MM.1S (cell line): Measurements from ENCODE around the gene STAG3.
"Not testable (repeated sequence)": the region's sequence is repeated elsewhere in the genome, so short reads cannot be mapped to it uniquely, and the experiment has no call there.

Source experiments
- DNase-seq: peaks from one replicate; pipeline ENCODE4 v3.0.0-alpha.2; 2015
- H2AFZ ChIP-seq: fragments of 300-600 bp; sonication (generic); 2 replicates; pipeline ENCODE4 v1.6.0; 2016; ENCODE audit warnings: antibody characterized with exemption, low read length
- H3F3A ChIP-seq: fragments of 300-600 bp; sonication (generic); 2 replicates; pipeline ENCODE4 v1.6.1; 2016; ENCODE audit warnings: mild to moderate bottlenecking, antibody characterized with exemption, low read length, moderate library complexity, mixed read lengths; ENCODE audit not compliant: insufficient read depth
- H3K27ac ChIP-seq: fragments of 300-600 bp; sonication (generic); 2 replicates; pipeline ENCODE4 v1.5.1; 2016; ENCODE audit warnings: mild to moderate bottlenecking, low read length
- H3K27me3 ChIP-seq: fragments of 300-600 bp; sonication (generic); replicated peaks from 2 replicates; pipeline ENCODE4 v1.6.0; 2016; ENCODE audit warnings: low read length; ENCODE audit not compliant: insufficient read depth
- H3K36me3 ChIP-seq: fragments of 300-600 bp; sonication (generic); replicated peaks from 2 replicates; pipeline ENCODE4 v1.6.1; 2016; ENCODE audit warnings: mild to moderate bottlenecking, low read length, mixed read lengths; ENCODE audit not compliant: insufficient read depth
- H3K4me1 ChIP-seq: fragments of 300-600 bp; sonication (generic); 2 replicates; pipeline ENCODE4 v1.6.1; 2016; ENCODE audit warnings: low read length, mixed read lengths
- H3K4me2 ChIP-seq: fragments of 300-600 bp; sonication (generic); 2 replicates; pipeline ENCODE4 v1.6.0; 2016; ENCODE audit warnings: low read depth, low read length
- H3K4me3 ChIP-seq: fragments of 300-600 bp; sonication (generic); 2 replicates; pipeline ENCODE4 v1.5.1; 2016; ENCODE audit warnings: low read length, mixed read lengths
- H3K79me2 ChIP-seq: fragments of 300-600 bp; sonication (generic); 2 replicates; pipeline ENCODE4 v1.6.1; 2016; ENCODE audit warnings: mixed run types, low read length, mixed read lengths
- H3K9ac ChIP-seq: fragments of 300-600 bp; sonication (generic); 2 replicates; pipeline ENCODE4 v1.6.1; 2016; ENCODE audit warnings: low read length, mixed read lengths
- H3K9me2 ChIP-seq: fragments of 300-600 bp; sonication (generic); replicated peaks from 2 replicates; pipeline ENCODE4 v1.6.1; 2016; ENCODE audit warnings: mild to moderate bottlenecking, low read length, mixed read lengths; ENCODE audit not compliant: insufficient read depth
- H3K9me3 ChIP-seq: fragments of 300-600 bp; sonication (generic); replicated peaks from 2 replicates; pipeline ENCODE4 v1.6.1; 2016; ENCODE audit warnings: mild to moderate bottlenecking, low read length, mixed read lengths; ENCODE audit not compliant: insufficient read depth
- H4K20me1 ChIP-seq: fragments of 300-600 bp; sonication (generic); 2 replicates; pipeline ENCODE4 v1.6.1; 2016; ENCODE audit warnings: mild to moderate bottlenecking, low read length, moderate library complexity, mixed read lengths; ENCODE audit not compliant: insufficient read depth
- EZH2 ChIP-seq: fragments of 300-600 bp; sonication (generic); optimal IDR thresholded peaks from 2 replicates; pipeline ENCODE3; 2017; ENCODE audit warnings: low read depth, mild to moderate bottlenecking, antibody characterized with exemption, low read length, mixed read lengths
- EZH2phosphoT487 ChIP-seq: fragments of 300-600 bp; sonication (generic); IDR thresholded peaks from 2 replicates; pipeline ENCODE4 v1.6.1; 2018; ENCODE audit warnings: antibody characterized with exemption, low read length
- TF ChIP-seq, protein P1 (sequence below): fragments of 300-600 bp; sonication (generic); IDR thresholded peaks from 2 replicates; pipeline ENCODE4 v1.5.1; 2016; ENCODE audit warnings: antibody characterized with exemption, low read length, mixed read lengths

STAG3 gene

GRCh38 chr7:100137851-100138760 lies 39.6 kb upstream of the STAG3 start:
- DNase-seq = no peak
- Histone ChIP-seq H3K36me3 (no peaks in the 10 kb centered on the region), H3K27me3 (no peaks in the 10 kb centered on the region), H3K9ac (no peak overlapping the region), H3K4me3 (no peak overlapping the region), H3K9me3 (no peaks in the 10 kb centered on the region), H3K4me2 (no peak overlapping the region), H3K27ac (no peak overlapping the region), H3F3A (no peaks in the 10 kb centered on the region), H3K4me1 (peaks cover 3% of the 10 kb centered on the region; the same call in 1 of the 2 replicates), H3K9me2 (no peaks in the 10 kb centered on the region), H4K20me1 (no peaks in the 10 kb centered on the region), H3K79me2 (no peaks in the 10 kb centered on the region), H2AFZ (no peak overlapping the region)
- no peak for TF ChIP-seq EZH2

DNA sequence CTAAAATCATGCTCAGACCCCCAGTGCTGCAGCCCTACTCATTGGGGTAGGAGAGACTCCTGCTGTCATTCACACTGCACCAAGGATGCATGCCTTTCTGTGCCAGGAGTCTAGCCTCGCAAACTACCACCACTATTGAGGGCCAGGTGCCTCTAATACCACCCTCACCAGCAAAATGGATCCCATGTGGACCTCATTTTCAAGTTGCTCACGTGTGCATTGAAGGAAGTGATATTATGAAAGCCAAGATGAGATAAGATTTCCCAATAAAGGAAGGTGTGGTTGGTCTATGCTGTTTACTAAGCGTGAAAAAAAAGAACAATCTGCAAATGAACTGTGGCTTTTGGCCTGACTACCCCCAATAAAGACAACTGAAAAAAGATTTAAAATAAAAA lies 36.2 kb upstream of the STAG3 start:
- Histone ChIP-seq H3K27me3 (no peaks in the 10 kb centered on the region), H3F3A (no peaks in the 10 kb centered on the region), H3K27ac (no peak overlapping the region), H2AFZ (0 out of 2 replicates have a peak overlapping the region, but pooled peaks have one; percentile 34), H3K9me2 (no peaks in the 10 kb centered on the region), H4K20me1 (no peaks in the 10 kb centered on the region), H3K4me2 (no peak overlapping the region), H3K4me1 (peaks cover 3% of the 10 kb centered on the region; the same call in 1 of the 2 replicates), H3K9me3 (no peaks in the 10 kb centered on the region), H3K4me3 (no peak overlapping the region), H3K36me3 (no peaks in the 10 kb centered on the region), H3K79me2 (no peaks in the 10 kb centered on the region), H3K9ac (no peak overlapping the region)
- no peak for DNase-seq
- TF ChIP-seq EZH2phosphoT487 = no peak

DNA sequence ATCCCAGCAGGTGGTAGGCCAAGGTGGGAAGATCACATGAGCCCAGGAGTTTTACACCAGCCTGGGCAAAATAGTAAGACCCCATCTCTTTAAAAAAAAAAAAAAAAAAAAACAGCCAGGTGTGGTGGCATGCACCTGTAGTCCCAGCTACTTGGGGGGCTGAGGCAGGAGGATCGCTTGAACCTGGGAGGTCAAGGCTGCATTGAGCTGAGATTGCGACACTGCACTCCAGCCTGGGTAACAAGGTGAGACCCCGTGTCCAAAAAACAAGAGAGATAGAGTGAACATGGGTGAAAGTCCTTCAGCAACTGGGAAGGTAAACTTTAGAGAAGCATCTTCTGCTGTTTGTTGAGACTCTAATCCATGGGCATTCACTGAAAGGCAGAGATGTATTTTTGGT lies 35.3 kb upstream of the STAG3 start:
- Histone ChIP-seq H3K27me3 (no peaks in the 10 kb centered on the region), H4K20me1 (no peaks in the 10 kb centered on the region), H3F3A (no peaks in the 10 kb centered on the region), H3K9ac (no peak overlapping the region), H3K79me2 (no peaks in the 10 kb centered on the region), H3K36me3 (no peaks in the 10 kb centered on the region), H3K9me3 (no peaks in the 10 kb centered on the region), H3K4me3 (no peak overlapping the region), H3K4me2 (no peak overlapping the region), H2AFZ (no peak overlapping the region), H3K9me2 (no peaks in the 10 kb centered on the region), H3K4me1 (peaks cover 3% of the 10 kb centered on the region; the same call in 1 of the 2 replicates), H3K27ac (no peak overlapping the region)
- DNase-seq = no peak
- TF ChIP-seq EZH2phosphoT487 (no peak), EZH2 (no peak)

- not testable (repeated sequence) for H3K4me3 ChIP-seq, H3K9me3 ChIP-seq, H3K9me2 ChIP-seq, DNase-seq, H3K9ac ChIP-seq, H3K27ac ChIP-seq, H3K36me3 ChIP-seq, H3K4me2 ChIP-seq, H4K20me1 ChIP-seq, H2AFZ ChIP-seq, H3K27me3 ChIP-seq
- Histone ChIP-seq H3K4me1 (peaks cover 13% of the 10 kb centered on the region), H3K79me2 (peaks cover 18% of the 10 kb centered on the region), H3F3A (peaks cover 14% of the 10 kb centered on the region; the same call in 1 of the 2 replicates)
Observed at GRCh38 chr7:100146350-100146749, 31.4 kb upstream of the STAG3 start.

GRCh38 chr7:100147278-100147677 lies 30.4 kb upstream of the STAG3 start:
- TF ChIP-seq EZH2phosphoT487 (no peak), EZH2 (no peak)
- TF ChIP-seq, protein P1, sequence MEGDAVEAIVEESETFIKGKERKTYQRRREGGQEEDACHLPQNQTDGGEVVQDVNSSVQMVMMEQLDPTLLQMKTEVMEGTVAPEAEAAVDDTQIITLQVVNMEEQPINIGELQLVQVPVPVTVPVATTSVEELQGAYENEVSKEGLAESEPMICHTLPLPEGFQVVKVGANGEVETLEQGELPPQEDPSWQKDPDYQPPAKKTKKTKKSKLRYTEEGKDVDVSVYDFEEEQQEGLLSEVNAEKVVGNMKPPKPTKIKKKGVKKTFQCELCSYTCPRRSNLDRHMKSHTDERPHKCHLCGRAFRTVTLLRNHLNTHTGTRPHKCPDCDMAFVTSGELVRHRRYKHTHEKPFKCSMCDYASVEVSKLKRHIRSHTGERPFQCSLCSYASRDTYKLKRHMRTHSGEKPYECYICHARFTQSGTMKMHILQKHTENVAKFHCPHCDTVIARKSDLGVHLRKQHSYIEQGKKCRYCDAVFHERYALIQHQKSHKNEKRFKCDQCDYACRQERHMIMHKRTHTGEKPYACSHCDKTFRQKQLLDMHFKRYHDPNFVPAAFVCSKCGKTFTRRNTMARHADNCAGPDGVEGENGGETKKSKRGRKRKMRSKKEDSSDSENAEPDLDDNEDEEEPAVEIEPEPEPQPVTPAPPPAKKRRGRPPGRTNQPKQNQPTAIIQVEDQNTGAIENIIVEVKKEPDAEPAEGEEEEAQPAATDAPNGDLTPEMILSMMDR = no peak
- Histone ChIP-seq H3K9me2 (no peaks in the 10 kb centered on the region), H2AFZ (no peak overlapping the region), H3K9ac (no peak overlapping the region), H3K27me3 (no peaks in the 10 kb centered on the region), H3K9me3 (no peaks in the 10 kb centered on the region), H3F3A (peaks cover 14% of the 10 kb centered on the region; the same call in 1 of the 2 replicates), H3K4me3 (no peak overlapping the region), H3K27ac (no peak overlapping the region), H3K4me2 (no peak overlapping the region), H3K36me3 (no peaks in the 10 kb centered on the region), H3K4me1 (peaks cover 10% of the 10 kb centered on the region), H4K20me1 (no peaks in the 10 kb centered on the region), H3K79me2 (peaks cover 18% of the 10 kb centered on the region)
- DNase-seq = no peak
